DND-41 (cell line): ENCODE measurements around the gene SLC17A8.

Source experiments
- ATAC-seq: fragments of 200-7000 bp; cut with Tn5 transposase; 3 replicates; pipeline ENCODE4 v1.9.1; 2021; ENCODE audit warnings: low read depth; ENCODE audit not compliant: insufficient read depth
- DNase-seq: peaks from one replicate; pipeline ENCODE4 v3.0.0-alpha.2; 2020
- H2AFZ ChIP-seq: 2 replicates; pipeline ENCODE4 v1.6.0; 2012; ENCODE audit warnings: low read depth, low read length
- H3K27ac ChIP-seq: 2 replicates; pipeline ENCODE4 v1.5.1; 2012; ENCODE audit warnings: low read length, inconsistent platforms
- H3K27me3 ChIP-seq: fragments of 200-600 bp; sonication (generic); 2 replicates; pipeline ENCODE4 v1.6.0; 2012; ENCODE audit warnings: low read length, mild to moderate bottlenecking, inconsistent platforms; ENCODE audit not compliant: insufficient read depth, poor library complexity
- H3K36me3 ChIP-seq: 2 replicates; pipeline ENCODE4 v1.5.1; 2012; ENCODE audit warnings: low read length, inconsistent platforms; ENCODE audit not compliant: insufficient read depth
- H3K4me1 ChIP-seq: 2 replicates; pipeline ENCODE4 v1.5.1; 2012; ENCODE audit warnings: mild to moderate bottlenecking, low read length; ENCODE audit not compliant: insufficient read depth
- H3K4me2 ChIP-seq: 2 replicates; pipeline ENCODE4 v1.6.0; 2012; ENCODE audit warnings: mild to moderate bottlenecking, moderate library complexity, low read length, inconsistent platforms; ENCODE audit not compliant: insufficient read depth
- H3K4me3 ChIP-seq, 2 experiments: fragments of 200-600 bp in 1 of 2; shearing (Covaris generic) in 1 of 2; 2 replicates each; pipeline ENCODE4 v1.5.1; 2012 to 2016; ENCODE audit warnings: inconsistent platforms in 2 of 2, low read length in 2 of 2, mild to moderate bottlenecking in 2 of 2, low read depth in 1 of 2, moderate library complexity in 1 of 2
- H3K79me2 ChIP-seq: 2 replicates; pipeline ENCODE4 v1.6.0; 2012; ENCODE audit warnings: low read length, inconsistent platforms; ENCODE audit not compliant: insufficient read depth
- H3K9ac ChIP-seq: 2 replicates; pipeline ENCODE4 v1.6.0; 2012; ENCODE audit warnings: low read depth, mild to moderate bottlenecking, inconsistent platforms, low read length, moderate library complexity
- H3K9me3 ChIP-seq: 2 replicates; pipeline ENCODE4 v1.5.1; 2012; ENCODE audit warnings: low read length, moderate library complexity, mild to moderate bottlenecking, inconsistent platforms; ENCODE audit not compliant: insufficient read depth, severe bottlenecking
- H4K20me1 ChIP-seq: 2 replicates; pipeline ENCODE4 v1.6.0; 2012; ENCODE audit warnings: low read length; ENCODE audit not compliant: insufficient read depth
- CTCF ChIP-seq: IDR thresholded peaks from 2 replicates; pipeline ENCODE4 v1.5.1; 2012; ENCODE audit warnings: borderline replicate concordance, low read length, moderate library complexity, mild to moderate bottlenecking; ENCODE audit not compliant: poor library complexity, severe bottlenecking; ENCODE audit errors: extremely low read depth
- EZH2 ChIP-seq: IDR thresholded peaks from 3 replicates; pipeline ENCODE4 v1.6.1; 2012; ENCODE audit warnings: borderline replicate concordance, low read depth, mild to moderate bottlenecking, moderate library complexity, low read length, inconsistent platforms; ENCODE audit not compliant: severe bottlenecking

The SLC17A8 gene

DNA sequence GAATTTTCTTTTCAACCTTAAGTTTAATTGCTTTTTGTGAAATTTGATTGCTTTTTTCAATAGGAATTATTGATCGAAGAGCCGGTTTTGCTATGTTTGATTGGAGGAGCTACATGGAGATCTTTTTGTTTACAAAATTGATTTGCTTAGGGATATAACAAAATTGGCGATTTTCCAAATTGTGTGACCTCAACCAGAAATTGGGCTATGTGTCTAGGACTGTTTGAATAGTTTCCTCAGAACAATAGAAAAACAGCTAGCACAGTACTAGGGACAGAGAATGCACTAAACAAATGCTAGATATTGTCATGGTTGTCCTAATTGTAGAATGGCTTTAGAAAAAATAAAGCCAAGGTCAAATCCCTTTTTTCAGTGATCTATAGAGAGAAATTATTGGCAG, 2.4 kb downstream of the SLC17A8 start:
- Histone ChIP-seq H4K20me1 (no peaks in the 10 kb centered on the region), H3K4me2 (no peak overlapping the region), H3K4me3 (no peak overlapping the region), H3K27ac (no peak overlapping the region), H3K36me3 (no peaks in the 10 kb centered on the region), H3K27me3 (peaks cover 10% of the 10 kb centered on the region), H3K9me3 (no peaks in the 10 kb centered on the region), H3K9ac (no peak overlapping the region), H3K4me1 (no peaks in the 10 kb centered on the region), H2AFZ (no peak overlapping the region), H3K79me2 (no peaks in the 10 kb centered on the region)
- TF ChIP-seq CTCF (no peak), EZH2 (no peak)
- no peak for DNase-seq
- no peak for ATAC-seq

GRCh38 chr12:100359822-100360221, 2.9 kb downstream of the SLC17A8 start:
- H3K27me3 ChIP-seq, result peaks cover 8% of the 10 kb centered on the region
- no peaks in the 10 kb centered on the region for H3K4me1 ChIP-seq
- ATAC-seq (no peak), DNase-seq (no peak)
- H3K27ac ChIP-seq, result no peak overlapping the region
- no peak for TF ChIP-seq EZH2
- TF ChIP-seq CTCF, result no peak
- H3K9me3 ChIP-seq, result no peaks in the 10 kb centered on the region
- H3K36me3 ChIP-seq, result no peaks in the 10 kb centered on the region
- no peaks in the 10 kb centered on the region for H4K20me1 ChIP-seq
- no peak overlapping the region for H3K4me2 ChIP-seq
- no peak overlapping the region for H3K9ac ChIP-seq
- H3K4me3 ChIP-seq, result no peak overlapping the region
- no peaks in the 10 kb centered on the region for H3K79me2 ChIP-seq
- H2AFZ ChIP-seq, result no peak overlapping the region

DNA sequence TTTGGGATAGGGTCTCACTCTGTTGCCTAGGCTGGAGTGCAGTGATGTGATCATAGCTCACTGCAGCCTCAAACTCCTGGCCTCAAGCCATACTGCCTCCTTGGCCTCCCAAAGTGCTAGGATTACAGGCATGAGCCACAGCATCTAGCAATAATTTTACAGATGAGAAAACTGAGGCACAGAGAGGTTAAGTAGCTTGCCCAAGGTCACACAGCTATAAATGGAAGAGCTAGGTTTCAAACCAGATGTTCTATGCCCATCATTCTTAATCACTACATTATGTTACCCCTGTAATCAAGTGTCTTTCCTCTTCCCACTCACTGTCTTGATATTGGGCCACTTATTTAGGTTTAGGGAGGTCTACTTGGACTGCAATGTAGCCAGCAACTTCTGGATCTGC, 3.6 kb downstream of the SLC17A8 start:
- H2AFZ ChIP-seq, result no peak overlapping the region
- no peak overlapping the region for H3K27ac ChIP-seq
- H3K4me1 ChIP-seq, result no peaks in the 10 kb centered on the region
- TF ChIP-seq EZH2 (no peak), CTCF (no peak)
- H3K4me2 ChIP-seq, result no peak overlapping the region
- H3K36me3 ChIP-seq, result no peaks in the 10 kb centered on the region
- no peaks in the 10 kb centered on the region for H4K20me1 ChIP-seq
- peaks cover 7% of the 10 kb centered on the region for H3K27me3 ChIP-seq
- no peak overlapping the region for H3K9ac ChIP-seq
- H3K9me3 ChIP-seq, result no peaks in the 10 kb centered on the region
- H3K4me3 ChIP-seq, result no peak overlapping the region
- DNase-seq (no peak), ATAC-seq (no peak)
- no peaks in the 10 kb centered on the region for H3K79me2 ChIP-seq

DNA sequence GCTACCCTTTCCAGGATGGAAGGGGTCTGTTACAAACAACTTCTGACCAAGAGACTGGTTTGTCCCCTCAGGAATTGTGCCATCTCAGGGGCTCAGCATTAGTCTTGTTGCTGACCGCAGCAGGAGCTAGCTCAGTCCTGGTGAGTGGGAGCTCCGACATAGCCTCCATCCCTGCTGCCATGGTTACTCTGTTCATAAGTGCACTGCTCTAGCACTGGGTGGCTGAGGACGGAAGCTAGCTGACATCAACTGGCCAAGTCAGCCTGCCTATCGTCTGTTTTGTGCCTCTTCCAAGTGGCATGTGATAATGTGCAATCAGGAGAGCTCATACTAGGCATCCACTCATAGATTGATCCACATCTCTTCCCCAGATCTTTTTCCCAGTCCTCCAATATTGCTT, 7.5 kb downstream of the SLC17A8 start:
- DNase-seq (no peak), ATAC-seq (no peak)
- Histone ChIP-seq H3K4me3 (no peak overlapping the region), H3K4me2 (no peak overlapping the region), H3K27ac (no peak overlapping the region), H3K79me2 (no peaks in the 10 kb centered on the region), H3K9ac (no peak overlapping the region), H2AFZ (no peak overlapping the region), H3K9me3 (no peaks in the 10 kb centered on the region), H3K27me3 (no peaks in the 10 kb centered on the region), H3K36me3 (no peaks in the 10 kb centered on the region), H4K20me1 (no peaks in the 10 kb centered on the region), H3K4me1 (no peaks in the 10 kb centered on the region)
- TF ChIP-seq EZH2 (no peak), CTCF (no peak)
